OCI-LY1 (cell line): ENCODE results near the gene NUP50.

ENCODE experiments used
- H2AFZ ChIP-seq: fragments of 200-600 bp; sonication (generic), shearing (Covaris generic); 2 replicates; pipeline ENCODE4 v1.6.0; 2014; ENCODE audit warnings: antibody characterized with exemption, mild to moderate bottlenecking, low read length
- H3F3A ChIP-seq: fragments of 200-600 bp; sonication (generic), shearing (Covaris generic); 2 replicates; pipeline ENCODE4 v1.6.0; 2014; ENCODE audit warnings: mild to moderate bottlenecking, antibody characterized with exemption, low read length, moderate library complexity; ENCODE audit not compliant: insufficient read depth
- H3K27ac ChIP-seq: fragments of 200-600 bp; sonication (generic); 2 replicates; pipeline ENCODE4 v1.5.1; 2014; ENCODE audit warnings: low read length, mixed run types, mild to moderate bottlenecking, low read depth; ENCODE audit not compliant: poor library complexity, severe bottlenecking
- H3K27me3 ChIP-seq: fragments of 200-600 bp; sonication (generic); 2 replicates; pipeline ENCODE4 v1.6.0; 2014; ENCODE audit warnings: antibody characterized with exemption, mild to moderate bottlenecking, low read length, moderate library complexity; ENCODE audit not compliant: insufficient read depth
- H3K36me3 ChIP-seq: fragments of 200-600 bp; sonication (generic); 2 replicates; pipeline ENCODE4 v1.6.1; 2014; ENCODE audit warnings: mild to moderate bottlenecking, antibody characterized with exemption, low read length, moderate library complexity, mixed read lengths; ENCODE audit not compliant: insufficient read depth
- H3K4me1 ChIP-seq: fragments of 200-600 bp; sonication (generic); 2 replicates; pipeline ENCODE4 v1.5.1; 2014; ENCODE audit warnings: mild to moderate bottlenecking, low read length, moderate library complexity; ENCODE audit not compliant: insufficient read depth, severe bottlenecking
- H3K4me2 ChIP-seq: fragments of 200-600 bp; sonication (generic), shearing (Covaris generic); 2 replicates; pipeline ENCODE4 v1.6.1; 2014; ENCODE audit warnings: low read length
- H3K4me3 ChIP-seq: fragments of 200-600 bp; sonication (generic); 2 replicates; pipeline ENCODE4 v1.5.1; 2014; ENCODE audit warnings: low read length, low read depth, mild to moderate bottlenecking, mixed read lengths; ENCODE audit not compliant: poor library complexity, severe bottlenecking
- H3K79me2 ChIP-seq: fragments of 200-600 bp; shearing (Covaris generic); 2 replicates; pipeline ENCODE4 v1.6.1; 2016; ENCODE audit warnings: mixed run types, low read length, mixed read lengths; ENCODE audit not compliant: insufficient read depth
- H3K9ac ChIP-seq: fragments of 200-600 bp; sonication (generic), shearing (Covaris generic); 2 replicates; pipeline ENCODE4 v1.6.1; 2014; ENCODE audit warnings: mild to moderate bottlenecking, low read length, mixed read lengths
- H3K9me2 ChIP-seq: fragments of 200-600 bp; sonication (generic), shearing (Covaris generic); 2 replicates; pipeline ENCODE4 v1.6.1; 2014; ENCODE audit warnings: low read depth, mild to moderate bottlenecking, low read length, mixed read lengths
- H3K9me3 ChIP-seq: fragments of 200-600 bp; shearing (Covaris generic); 2 replicates; pipeline ENCODE4 v1.6.1; 2014; ENCODE audit warnings: low read length, mixed read lengths
- H4K20me1 ChIP-seq: fragments of 200-600 bp; sonication (generic), shearing (Covaris generic); 2 replicates; pipeline ENCODE4 v1.6.0; 2016; ENCODE audit warnings: mild to moderate bottlenecking, low read length; ENCODE audit not compliant: insufficient read depth
- EZH2 ChIP-seq: fragments of 200-600 bp; sonication (generic), shearing (Covaris generic); IDR thresholded peaks from 2 replicates; pipeline ENCODE4 v1.8.0; 2017; ENCODE audit warnings: borderline replicate concordance, mixed run types, mild to moderate bottlenecking, antibody characterized with exemption, low read length, moderate library complexity, mixed read lengths
- TF ChIP-seq, protein P1 (sequence below): fragments of 200-600 bp; sonication (generic), shearing (Covaris generic); IDR thresholded peaks from 2 replicates; pipeline ENCODE4 v1.5.1; 2017; ENCODE audit warnings: mild to moderate bottlenecking, antibody characterized with exemption, low read length, moderate library complexity, mixed read lengths

The NUP50 gene

DNA sequence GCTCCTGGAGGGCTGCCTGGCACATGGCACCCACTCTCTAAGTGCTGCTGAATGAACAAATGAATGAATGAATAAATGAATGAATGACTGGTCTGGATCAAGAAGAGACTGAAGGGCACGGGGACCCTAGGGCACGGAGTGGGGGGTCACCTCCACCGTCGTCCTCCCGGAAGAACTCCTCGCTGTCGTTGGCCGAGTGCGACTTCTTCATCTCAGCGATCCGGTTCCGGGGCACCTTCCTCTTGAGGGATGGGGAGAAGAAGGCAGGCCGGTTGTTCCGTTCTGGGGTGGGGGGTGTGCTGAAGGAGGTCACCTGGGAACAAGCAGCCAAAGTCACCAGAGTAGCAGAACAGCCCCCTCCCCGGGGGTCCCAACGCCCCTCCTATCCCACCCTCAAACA, 36.0 kb downstream of the NUP50 start:
- Histone ChIP-seq H3K4me1 (no peaks in the 10 kb centered on the region), H3K79me2 (no peaks in the 10 kb centered on the region), H3K27me3 (no peaks in the 10 kb centered on the region), H3K9ac (no peak overlapping the region), H2AFZ (no peak overlapping the region), H3K4me3 (no peak overlapping the region), H3F3A (no peaks in the 10 kb centered on the region), H4K20me1 (no peaks in the 10 kb centered on the region), H3K4me2 (no peak overlapping the region), H3K9me3 (no peaks in the 10 kb centered on the region), H3K36me3 (no peaks in the 10 kb centered on the region), H3K27ac (no peak overlapping the region), H3K9me2 (no peaks in the 10 kb centered on the region)
- TF ChIP-seq, protein P1, sequence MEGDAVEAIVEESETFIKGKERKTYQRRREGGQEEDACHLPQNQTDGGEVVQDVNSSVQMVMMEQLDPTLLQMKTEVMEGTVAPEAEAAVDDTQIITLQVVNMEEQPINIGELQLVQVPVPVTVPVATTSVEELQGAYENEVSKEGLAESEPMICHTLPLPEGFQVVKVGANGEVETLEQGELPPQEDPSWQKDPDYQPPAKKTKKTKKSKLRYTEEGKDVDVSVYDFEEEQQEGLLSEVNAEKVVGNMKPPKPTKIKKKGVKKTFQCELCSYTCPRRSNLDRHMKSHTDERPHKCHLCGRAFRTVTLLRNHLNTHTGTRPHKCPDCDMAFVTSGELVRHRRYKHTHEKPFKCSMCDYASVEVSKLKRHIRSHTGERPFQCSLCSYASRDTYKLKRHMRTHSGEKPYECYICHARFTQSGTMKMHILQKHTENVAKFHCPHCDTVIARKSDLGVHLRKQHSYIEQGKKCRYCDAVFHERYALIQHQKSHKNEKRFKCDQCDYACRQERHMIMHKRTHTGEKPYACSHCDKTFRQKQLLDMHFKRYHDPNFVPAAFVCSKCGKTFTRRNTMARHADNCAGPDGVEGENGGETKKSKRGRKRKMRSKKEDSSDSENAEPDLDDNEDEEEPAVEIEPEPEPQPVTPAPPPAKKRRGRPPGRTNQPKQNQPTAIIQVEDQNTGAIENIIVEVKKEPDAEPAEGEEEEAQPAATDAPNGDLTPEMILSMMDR, result no peak

DNA sequence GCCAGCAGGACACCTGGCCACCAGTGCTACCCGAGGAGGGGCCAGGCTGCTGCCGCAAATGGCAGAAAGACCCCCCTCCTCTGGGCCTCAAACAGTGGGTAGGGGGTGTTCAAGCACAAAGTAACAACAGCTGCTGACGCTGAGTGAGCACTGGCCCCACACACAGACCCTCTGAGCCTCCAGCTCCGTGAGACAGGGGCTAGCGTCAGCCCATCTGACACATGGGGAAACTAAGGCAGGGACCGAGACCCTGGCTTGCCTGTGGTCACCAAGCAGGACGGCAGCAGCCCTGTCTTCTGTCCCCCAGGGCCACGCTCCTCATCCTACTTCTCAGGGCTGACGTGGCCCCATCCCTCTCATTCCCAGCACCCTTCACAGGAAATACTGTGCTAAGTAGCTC, 36.5 kb downstream of the NUP50 start:
- Histone ChIP-seq H2AFZ (no peak overlapping the region), H3F3A (no peaks in the 10 kb centered on the region), H4K20me1 (no peaks in the 10 kb centered on the region), H3K9me2 (no peaks in the 10 kb centered on the region), H3K4me1 (no peaks in the 10 kb centered on the region), H3K79me2 (no peaks in the 10 kb centered on the region), H3K4me3 (no peak overlapping the region), H3K9me3 (no peaks in the 10 kb centered on the region), H3K36me3 (no peaks in the 10 kb centered on the region), H3K4me2 (no peak overlapping the region), H3K9ac (no peak overlapping the region), H3K27me3 (no peaks in the 10 kb centered on the region), H3K27ac (no peak overlapping the region)
- no peak for TF ChIP-seq EZH2
- TF ChIP-seq, protein P1, result no peak

DNA sequence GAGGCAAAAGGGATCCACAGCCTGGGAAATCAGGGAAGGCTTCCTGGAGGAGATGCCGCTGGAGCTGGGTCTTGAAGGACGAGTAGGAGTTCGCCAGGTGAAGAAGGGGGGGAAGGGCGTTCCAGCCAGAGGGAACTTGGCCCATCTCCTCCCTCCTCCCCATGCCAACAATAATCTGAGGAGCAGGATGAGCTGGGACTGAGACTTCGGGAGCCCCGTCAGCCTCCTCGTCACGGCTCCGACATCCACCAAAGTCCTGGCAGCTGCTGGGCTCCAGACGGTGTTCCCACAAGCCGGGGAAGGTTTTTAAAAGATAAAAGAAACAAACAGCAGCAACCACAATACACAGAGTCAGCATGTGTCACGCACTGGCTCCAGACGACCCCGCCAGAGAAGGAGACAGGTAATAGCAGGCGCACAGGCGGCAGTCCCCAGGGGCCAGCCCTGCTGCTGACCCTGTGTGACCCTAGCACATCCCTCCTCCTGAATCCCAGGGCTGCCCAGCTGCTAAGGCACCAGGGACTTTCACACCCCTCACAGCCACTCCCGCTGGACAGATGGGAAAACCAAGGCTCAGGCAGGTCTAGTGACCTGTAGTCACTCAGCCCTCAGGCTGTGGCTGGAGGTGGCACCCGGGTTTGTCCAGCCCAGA, 37.3 kb downstream of the NUP50 start:
- TF ChIP-seq, protein P1, result no peak
- no peak for TF ChIP-seq EZH2
- Histone ChIP-seq H3K9me3 (no peaks in the 10 kb centered on the region), H3K9ac (no peak overlapping the region), H3K79me2 (no peaks in the 10 kb centered on the region), H3K36me3 (no peaks in the 10 kb centered on the region), H3K4me1 (no peaks in the 10 kb centered on the region), H3K4me2 (no peak overlapping the region), H3K27me3 (no peaks in the 10 kb centered on the region), H3K4me3 (no peak overlapping the region), H2AFZ (no peak overlapping the region), H4K20me1 (no peaks in the 10 kb centered on the region), H3K27ac (no peak overlapping the region), H3K9me2 (no peaks in the 10 kb centered on the region), H3F3A (no peaks in the 10 kb centered on the region)
